GM23248 (cell line): Measurements from ENCODE around the gene TRERF1. TPM values are rescaled to one million over a fixed set of nuclear protein-coding genes. Genes with fewer than 3 reads are reported as not detected.

ENCODE experiments used
- DNase-seq: peaks from one replicate; pipeline ENCODE4 v3.0.0-alpha.2; 2015
- H2AFZ ChIP-seq: fragments of 200-600 bp; sonication (generic); 2 replicates; pipeline ENCODE4 v1.6.1; 2016; ENCODE audit warnings: antibody characterized with exemption
- H3F3A ChIP-seq: fragments of 200-600 bp; sonication (generic); 2 replicates; pipeline ENCODE4 v1.6.1; 2016; ENCODE audit warnings: mild to moderate bottlenecking, antibody characterized with exemption, mixed run types; ENCODE audit not compliant: insufficient read depth
- H3K27ac ChIP-seq: fragments of 200-600 bp; sonication (generic); 2 replicates; pipeline ENCODE4 v1.5.1; 2016; ENCODE audit warnings: mild to moderate bottlenecking
- H3K27me3 ChIP-seq: fragments of 200-600 bp; sonication (generic); replicated peaks from 2 replicates; pipeline ENCODE4 v1.6.1; 2016; ENCODE audit warnings: mild to moderate bottlenecking; ENCODE audit not compliant: insufficient read depth
- H3K36me3 ChIP-seq: fragments of 200-600 bp; sonication (generic); 2 replicates; pipeline ENCODE4 v1.6.1; 2016; ENCODE audit warnings: low read depth, mild to moderate bottlenecking
- H3K4me1 ChIP-seq: fragments of 200-600 bp; sonication (generic); 2 replicates; pipeline ENCODE4 v1.6.1; 2016; ENCODE audit warnings: mild to moderate bottlenecking; ENCODE audit not compliant: insufficient read depth
- H3K4me2 ChIP-seq: fragments of 200-600 bp; sonication (generic); one replicate; pipeline ENCODE4 v1.6.1; 2016; ENCODE audit warnings: mild to moderate bottlenecking; ENCODE audit not compliant: unreplicated experiment
- H3K4me3 ChIP-seq: fragments of 200-600 bp; sonication (generic); 2 replicates; pipeline ENCODE4 v1.5.1; 2016; ENCODE audit warnings: mild to moderate bottlenecking
- H3K79me2 ChIP-seq: fragments of 200-600 bp; sonication (generic); 2 replicates; pipeline ENCODE4 v1.6.1; 2016; ENCODE audit warnings: mild to moderate bottlenecking; ENCODE audit not compliant: insufficient read depth
- H3K9ac ChIP-seq: fragments of 200-600 bp; sonication (generic); 2 replicates; pipeline ENCODE4 v1.6.1; 2016; ENCODE audit warnings: mild to moderate bottlenecking
- H3K9me2 ChIP-seq: fragments of 200-600 bp; sonication (generic); 2 replicates; pipeline ENCODE4 v1.6.1; 2016; ENCODE audit warnings: mixed run types, mild to moderate bottlenecking, moderate library complexity; ENCODE audit not compliant: insufficient read depth
- H3K9me3 ChIP-seq: fragments of 200-600 bp; sonication (generic); one replicate; pipeline ENCODE4 v1.6.1; 2017; ENCODE audit warnings: low read depth
- H4K20me1 ChIP-seq: fragments of 200-600 bp; sonication (generic); 2 replicates; pipeline ENCODE4 v1.6.0; 2016; ENCODE audit not compliant: insufficient read depth
- EZH2 ChIP-seq: fragments of 200-600 bp; sonication (generic); IDR thresholded peaks from 2 replicates; pipeline ENCODE4 v1.6.1; 2018; ENCODE audit warnings: antibody characterized with exemption, mild to moderate bottlenecking; ENCODE audit not compliant: insufficient read depth, poor library complexity, severe bottlenecking
- EZH2phosphoT487 ChIP-seq: fragments of 200-600 bp; sonication (generic); IDR thresholded peaks from 2 replicates; pipeline ENCODE4 v1.6.1; 2018; ENCODE audit warnings: antibody characterized with exemption, moderate library complexity, mild to moderate bottlenecking, low read depth; ENCODE audit not compliant: insufficient read depth
- WGBS, 2 experiments: methylation state at CpG; one replicate each; pipeline ENCODE4 v1.1.6; 2015 to 2017; ENCODE audit warnings: low lambda C conversion rate in 2 of 2, low coverage in 1 of 2; ENCODE audit errors: missing lambda C conversion rate in 2 of 2; 5-methylcytosine and 5-hydroxymethylcytosine counted together
- in situ Hi-C: fragments of 300-500 bp; cut with MboI; formaldehyde crosslinking; loops from 2 replicates; pipeline ENCODE4 v1.15.0; 2020
- polyA plus RNA-seq: library from polyadenylated mRNA; unstranded; fragments of >200 nt; fragmentation: Nextera tagmentation; extraction: Ambion mirVana; gene quantifications from 2 replicates; pipeline ENCODE4 v1.2.1, GENCODE V29; 2016
- total RNA-seq: library from RNA; depleted of rRNA; stranded (reverse); fragments of >200 nt; shearing (Covaris generic); gene quantifications from 2 replicates; pipeline ENCODE4 v1.2.3, GENCODE V29; 2014

Gene TRERF1
- total and polyA plus RNA-seq, 2 experiments from 2014 or later = 2.7 to 3.1 TPM

- Histone ChIP-seq H3K27me3 (no peaks in the 10 kb centered on the region), H3K9ac (peak overlapping the region; percentile 72), H3K79me2 (peaks cover 75% of the 10 kb centered on the region), H3K4me2 (peak overlapping the region; percentile 79), H3K9me3 (no peaks in the 10 kb centered on the region), H3K9me2 (no peaks in the 10 kb centered on the region), H4K20me1 (no peaks in the 10 kb centered on the region), H3F3A (peaks cover 4% of the 10 kb centered on the region), H2AFZ (peak overlapping the region; percentile 82), H3K4me3 (peak overlapping the region; percentile 66), H3K36me3 (no peaks in the 10 kb centered on the region), H3K27ac (peak overlapping the region; percentile 83), H3K4me1 (peaks cover 42% of the 10 kb centered on the region)
- WGBS, 2 experiments = 93 to 94% methylated on average over 6 of the region's 6 CpGs
- TF ChIP-seq EZH2phosphoT487 = no peak
- no peak for TF ChIP-seq EZH2
- peak; percentile 48 for DNase-seq
- in situ Hi-C loops = no loop called here
Measured at GRCh38 chr6:42406306-42407280, 45.1 kb downstream of the TRERF1 start.

GRCh38 chr6:42405021-42405420, 46.7 kb downstream of the TRERF1 start:
- 84 to 86% methylated on average over 2 of the region's 2 CpGs for WGBS, 2 experiments
- DNase-seq = peak; percentile 73
- Histone ChIP-seq H3K36me3 (no peaks in the 10 kb centered on the region), H3K4me3 (0 out of 2 replicates have a peak overlapping the region, but pooled peaks have one; percentile 15), H3K27ac (peak overlapping the region; percentile 65), H4K20me1 (no peaks in the 10 kb centered on the region), H3K27me3 (no peaks in the 10 kb centered on the region), H2AFZ (peak overlapping the region; percentile 37; the same call in 1 of the 2 replicates), H3K9ac (peak overlapping the region; percentile 39), H3K9me3 (no peaks in the 10 kb centered on the region), H3K9me2 (no peaks in the 10 kb centered on the region), H3K79me2 (peaks cover 76% of the 10 kb centered on the region), H3F3A (peaks cover 4% of the 10 kb centered on the region), H3K4me2 (peak overlapping the region; percentile 74), H3K4me1 (peaks cover 42% of the 10 kb centered on the region)
- TF ChIP-seq EZH2 = no peak
- TF ChIP-seq EZH2phosphoT487 = no peak
- in situ Hi-C loops = no loop called here

- peak overlapping the region; percentile 74 for H3K4me2 ChIP-seq
- DNase-seq = peak; percentile 85
- H3K9ac ChIP-seq = peak overlapping the region; percentile 39
- peak overlapping the region; percentile 65 for H3K27ac ChIP-seq
- no peaks in the 10 kb centered on the region for H3K9me2 ChIP-seq
- 42% methylated on average over 5 of the region's 5 CpGs for WGBS, 2 experiments
- H2AFZ ChIP-seq = peak overlapping the region; percentile 37
- H3K4me1 ChIP-seq = peaks cover 42% of the 10 kb centered on the region
- no peaks in the 10 kb centered on the region for H4K20me1 ChIP-seq
- in situ Hi-C loops = no loop called here
- TF ChIP-seq EZH2phosphoT487 = no peak
- TF ChIP-seq EZH2 = no peak
- peak overlapping the region; percentile 15; the same call in 1 of the 2 replicates for H3K4me3 ChIP-seq
- H3K9me3 ChIP-seq = no peaks in the 10 kb centered on the region
- peaks cover 76% of the 10 kb centered on the region for H3K79me2 ChIP-seq
- no peaks in the 10 kb centered on the region for H3K36me3 ChIP-seq
- H3K27me3 ChIP-seq = no peaks in the 10 kb centered on the region
- peaks cover 4% of the 10 kb centered on the region for H3F3A ChIP-seq
Measured at GRCh38 chr6:42404484-42404883, 47.2 kb downstream of the TRERF1 start.

- 0 out of 2 replicates have a peak overlapping the region, but pooled peaks have one; percentile 15 for H3K4me3 ChIP-seq
- H3K4me1 ChIP-seq = peaks cover 42% of the 10 kb centered on the region
- 54 to 76% methylated on average over 4 to 5 of the region's 5 CpGs for WGBS, 2 experiments
- peaks cover 4% of the 10 kb centered on the region for H3F3A ChIP-seq
- H3K9me2 ChIP-seq = no peaks in the 10 kb centered on the region
- no peaks in the 10 kb centered on the region for H3K36me3 ChIP-seq
- peak overlapping the region; percentile 39; the same call in 1 of the 2 replicates for H3K9ac ChIP-seq
- no peaks in the 10 kb centered on the region for H3K9me3 ChIP-seq
- peak; percentile 23 for DNase-seq
- H2AFZ ChIP-seq = peak overlapping the region; percentile 37
- no peaks in the 10 kb centered on the region for H4K20me1 ChIP-seq
- H3K79me2 ChIP-seq = peaks cover 76% of the 10 kb centered on the region
- no peaks in the 10 kb centered on the region for H3K27me3 ChIP-seq
- TF ChIP-seq EZH2 (no peak), EZH2phosphoT487 (no peak)
- in situ Hi-C loops = no loop called here
- H3K27ac ChIP-seq = peak overlapping the region; percentile 65
- H3K4me2 ChIP-seq = peak overlapping the region; percentile 74
Measured at GRCh38 chr6:42403831-42404230, 47.9 kb downstream of the TRERF1 start.
